NCI-H128 (cell line): ENCODE results near the gene SIGLEC14.
"Not testable (repeated sequence)": the region's sequence is repeated elsewhere in the genome, so short reads cannot be mapped to it uniquely, and the experiment has no call there.

Experiments
- DNase-seq: peaks from one replicate; lab custom pipeline; 2025; ENCODE audit not compliant: unreplicated experiment; lab: John Stamatoyannopoulos, UW

The SIGLEC14 gene

GRCh38 chr19:51675911-51676565 is 29.4 kb upstream of the SIGLEC14 start:
- not testable (repeated sequence) for DNase-seq

DNA sequence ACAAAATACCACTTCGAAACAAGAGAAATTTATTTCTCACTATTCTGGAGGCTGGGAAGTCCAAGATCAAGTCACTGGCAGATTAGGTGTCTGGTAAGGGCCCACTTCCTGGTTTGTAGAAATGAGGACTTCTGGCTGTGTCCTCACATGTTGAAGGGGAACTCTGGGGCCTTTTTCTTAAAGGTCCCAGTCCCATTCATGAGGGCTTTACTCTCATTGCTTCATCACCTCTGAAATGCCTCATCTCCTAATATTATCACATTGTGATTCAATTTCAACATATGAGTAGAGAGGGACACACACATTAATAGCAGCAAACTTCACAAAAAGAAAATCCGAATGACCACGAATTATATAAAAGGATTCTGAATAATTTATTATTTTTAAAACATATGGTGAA is 21.6 kb upstream of the SIGLEC14 start:
- no peak for DNase-seq

DNA sequence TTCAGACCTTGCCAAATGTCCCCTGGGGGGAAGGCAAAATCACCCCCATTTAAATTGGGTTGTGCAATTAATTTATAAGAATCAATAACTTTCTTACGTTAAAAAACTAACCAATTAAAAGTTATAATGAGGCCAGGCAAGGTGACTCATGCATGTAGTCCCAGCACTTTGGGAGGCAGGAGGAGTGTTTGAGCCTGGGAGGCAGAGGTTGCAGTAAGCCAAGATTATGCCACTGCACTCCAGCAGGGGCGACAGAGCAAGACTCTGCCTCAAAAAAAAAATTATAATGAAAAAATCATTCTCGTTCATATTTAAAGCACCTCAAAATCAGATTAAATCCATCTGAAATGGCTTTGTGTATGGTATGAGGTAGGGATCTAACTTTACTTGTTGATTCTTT is 18.4 kb upstream of the SIGLEC14 start:
- DNase-seq: no peak

DNA sequence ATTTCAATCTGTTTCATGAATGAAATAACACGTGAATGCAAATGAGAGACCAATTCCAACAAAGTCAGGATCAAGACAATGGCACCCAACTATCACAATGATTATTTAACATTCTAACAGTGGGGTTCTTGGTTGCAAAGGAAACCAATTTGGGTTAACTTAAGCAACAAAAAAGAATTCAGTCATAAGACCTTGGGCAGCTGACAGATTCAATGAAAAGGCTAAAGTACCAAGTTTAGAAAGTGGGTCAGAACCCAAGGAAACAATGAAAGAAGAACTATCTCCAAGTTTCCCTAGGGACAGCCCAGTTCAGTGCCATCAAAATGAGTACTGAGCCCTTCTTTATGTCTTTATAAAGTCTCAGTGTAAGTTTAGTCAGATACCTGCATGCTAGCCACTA is 17.5 kb upstream of the SIGLEC14 start:
- DNase-seq: no peak

DNA sequence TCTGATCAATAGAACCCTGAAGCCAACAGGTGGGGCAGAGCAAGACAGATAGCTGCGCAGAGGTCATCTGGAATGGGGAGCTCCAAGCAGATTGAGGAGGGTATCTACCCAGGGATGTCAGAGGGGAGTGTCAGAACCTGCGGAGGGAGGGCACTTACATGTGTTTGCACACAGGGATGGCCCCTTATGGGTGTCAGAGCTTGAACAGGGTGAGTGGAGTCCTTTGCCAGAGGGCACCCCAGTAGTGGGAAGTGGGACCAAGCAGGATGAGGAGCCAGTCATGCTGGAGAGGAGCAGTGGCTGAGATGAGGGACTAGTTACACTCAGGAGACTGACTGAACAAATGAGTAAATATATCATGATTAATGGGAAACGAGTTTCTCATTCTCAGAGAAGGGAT is 17.0 kb upstream of the SIGLEC14 start:
- no peak for DNase-seq

DNA sequence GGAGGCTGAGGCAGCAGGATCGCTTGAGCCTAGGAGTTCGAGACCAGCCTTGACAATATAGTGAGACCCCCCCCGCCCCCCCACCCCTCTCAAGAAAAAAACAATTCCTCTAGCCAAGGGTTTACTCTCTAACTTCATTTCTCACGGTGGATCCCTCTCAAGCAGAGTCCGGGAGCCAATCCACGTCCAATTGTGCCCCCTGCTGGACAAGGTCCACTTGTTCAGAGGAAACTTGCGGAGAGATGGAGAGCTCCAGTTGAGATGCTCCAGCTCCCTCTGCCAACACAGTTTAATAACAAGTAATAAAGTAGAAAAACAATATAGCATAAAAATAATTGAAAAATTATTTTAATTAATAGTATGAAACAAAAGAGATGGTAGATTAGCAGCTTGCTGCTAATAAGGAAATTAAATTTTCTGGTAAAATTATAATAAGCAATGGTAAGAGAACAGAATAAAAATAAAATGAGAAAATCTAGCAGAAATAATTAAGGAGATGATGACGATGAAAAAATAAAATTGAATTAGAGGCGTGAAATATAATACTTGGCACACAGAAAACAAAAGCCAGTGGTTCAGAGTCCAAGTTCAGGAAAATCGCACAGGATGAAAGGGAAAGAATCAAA is 14.5 kb upstream of the SIGLEC14 start:
- peak; percentile 71 for DNase-seq

DNA sequence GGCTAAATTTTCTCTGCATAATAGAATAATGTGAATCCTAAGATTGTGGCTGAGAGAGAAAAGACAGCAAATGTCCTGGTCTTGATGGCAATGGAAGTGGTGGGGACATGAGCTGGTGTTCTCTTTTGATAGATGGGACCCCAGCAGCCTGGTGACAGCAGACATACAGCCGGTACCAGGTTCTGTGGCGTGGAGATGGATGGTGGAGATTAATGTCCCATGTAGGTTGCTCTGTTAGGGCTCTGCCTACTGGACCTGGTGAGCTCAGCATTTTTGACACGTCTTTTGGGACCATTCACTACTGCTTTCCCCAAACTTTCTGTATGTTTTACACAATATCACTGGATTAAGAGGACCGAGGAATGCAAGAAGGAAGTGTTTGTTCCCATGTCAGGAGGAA is 8.2 kb upstream of the SIGLEC14 start:
- no peak for DNase-seq

DNA sequence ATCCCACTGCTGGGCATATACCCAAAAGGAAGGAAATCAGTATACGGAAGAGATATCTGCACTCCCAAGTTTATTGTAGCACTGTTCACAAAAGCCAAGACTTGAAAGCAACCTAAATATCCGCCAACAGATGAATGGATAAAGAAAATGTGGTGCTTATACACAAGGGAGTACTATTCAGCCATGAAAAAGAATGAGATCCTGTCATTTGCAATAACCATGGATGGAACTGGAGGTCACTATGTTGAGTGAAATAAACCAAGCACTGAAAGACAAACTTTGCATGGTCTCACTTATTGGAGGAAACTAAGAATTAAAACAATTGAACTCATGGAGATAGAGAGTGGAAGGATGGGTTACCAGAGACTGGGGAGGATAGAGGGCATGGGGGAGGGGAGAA is 6.5 kb upstream of the SIGLEC14 start:
- no peak for DNase-seq

DNA sequence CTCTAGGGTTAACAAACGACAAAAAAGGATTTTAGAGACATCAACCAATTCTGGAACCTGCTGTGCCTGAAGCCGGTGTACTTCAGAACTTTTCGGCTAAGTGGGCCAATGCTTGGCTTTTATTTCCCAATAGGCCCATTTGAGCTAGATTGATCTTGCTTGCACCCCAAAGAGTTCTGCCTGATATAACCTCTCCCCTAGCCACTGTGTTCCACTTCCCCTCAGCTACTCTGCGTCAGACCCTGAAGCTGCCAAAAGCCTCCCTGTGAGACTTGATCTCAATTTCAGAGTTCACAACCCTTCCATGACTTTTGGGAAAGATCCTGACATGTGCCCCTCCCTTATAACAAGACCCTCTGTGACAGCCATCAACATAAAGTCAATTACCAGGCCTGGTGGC is 5.6 kb upstream of the SIGLEC14 start:
- no peak for DNase-seq

DNA sequence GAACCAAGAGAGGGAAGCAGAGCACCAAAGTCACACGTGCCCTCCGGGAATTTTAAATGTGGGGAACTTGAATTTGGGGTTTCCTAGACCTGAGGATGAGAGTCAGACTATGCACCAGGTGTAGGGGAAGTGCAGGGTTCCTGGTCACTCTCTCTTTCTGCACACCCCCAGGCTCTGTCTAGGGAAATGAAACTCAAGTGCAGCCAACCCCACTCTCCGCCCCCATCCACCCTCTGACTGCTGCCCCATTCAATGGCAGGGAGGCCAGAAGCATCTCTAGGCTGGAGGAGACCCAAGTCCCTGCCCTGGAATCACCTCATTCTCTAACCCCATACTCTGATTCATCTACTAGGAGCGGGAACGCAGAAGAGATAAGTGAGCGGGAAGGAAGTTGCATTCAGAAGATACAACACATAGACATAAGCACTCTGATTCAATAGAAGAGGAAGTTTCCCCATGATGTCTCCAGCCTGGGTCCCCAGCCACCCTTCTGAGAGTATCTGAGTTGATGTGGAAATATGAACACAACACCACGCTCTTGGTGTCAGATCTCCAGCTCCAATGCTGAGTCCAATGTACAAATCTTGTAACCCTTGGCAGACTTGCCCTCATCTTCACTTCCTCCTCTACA is 4.7 kb upstream of the SIGLEC14 start:
- no peak for DNase-seq

DNA sequence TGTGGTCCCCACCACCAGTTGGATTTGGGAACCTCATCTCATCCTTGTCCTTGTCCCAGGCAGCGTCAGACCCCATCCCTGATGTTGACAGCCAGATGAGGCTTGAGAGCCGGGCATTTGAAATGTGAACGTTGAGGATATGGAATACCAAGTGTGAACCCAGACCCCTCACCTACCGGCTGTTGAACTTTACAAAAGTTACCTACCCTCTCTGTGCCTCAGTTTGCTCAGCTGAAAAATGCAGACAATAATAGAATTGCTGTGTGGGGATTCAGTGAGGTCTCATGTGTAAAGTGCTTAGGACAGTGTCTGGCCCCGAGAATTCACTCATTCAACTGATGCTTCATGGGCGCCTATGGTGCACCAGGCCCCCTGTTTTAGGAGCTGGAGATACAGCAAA is 693 bp upstream of the SIGLEC14 start:
- DNase-seq: no peak

DNA sequence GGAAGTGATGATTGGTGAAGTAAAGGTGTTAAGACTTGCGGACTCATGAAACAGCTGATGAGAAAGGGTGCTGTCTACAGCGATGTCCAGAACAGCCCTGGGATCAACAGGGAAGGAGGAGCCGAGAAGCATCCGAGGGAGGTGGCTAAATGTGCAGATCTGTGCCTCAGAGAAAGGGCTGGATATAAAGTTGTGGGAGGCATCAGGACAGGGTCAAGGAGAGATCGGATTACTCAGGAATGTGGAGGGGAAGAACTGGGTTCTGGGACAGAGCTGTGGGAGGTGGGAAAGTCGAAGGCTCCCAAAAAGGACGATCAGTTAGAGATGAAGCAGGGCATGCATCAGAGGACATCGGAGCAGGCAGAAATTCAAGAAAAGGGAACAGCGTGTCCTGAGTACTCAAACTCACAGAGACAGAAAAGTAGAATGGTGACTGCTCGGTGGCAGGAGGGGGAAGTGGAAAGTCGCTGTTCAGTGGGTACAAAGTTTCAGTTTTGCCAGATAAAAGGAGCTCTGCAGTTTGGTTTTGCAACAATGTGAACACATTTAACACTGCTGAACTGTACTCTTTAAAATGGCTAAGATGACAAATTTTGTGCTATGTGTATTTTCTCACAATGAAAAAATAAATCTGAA is 1.9 kb downstream of the SIGLEC14 start:
- no peak for DNase-seq

DNA sequence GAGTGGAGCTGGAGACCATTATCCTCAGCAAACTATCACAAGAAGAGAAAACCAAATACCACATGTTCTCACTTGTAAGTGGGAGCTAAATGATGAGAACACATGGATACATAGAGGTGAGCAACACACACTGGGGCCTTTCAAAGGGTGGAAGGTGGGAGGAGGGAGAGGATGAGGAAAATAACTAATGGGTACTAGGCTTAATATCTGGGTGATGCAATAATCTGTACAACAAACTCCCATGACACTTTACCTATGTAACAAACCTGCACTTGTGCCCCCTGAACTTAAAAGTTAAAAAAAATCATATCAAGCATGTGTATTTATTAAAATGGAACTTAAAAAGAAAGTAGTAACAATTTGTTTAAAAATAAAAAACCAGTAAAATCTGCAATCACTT is 5.0 kb downstream of the SIGLEC14 start:
- no peak for DNase-seq

DNA sequence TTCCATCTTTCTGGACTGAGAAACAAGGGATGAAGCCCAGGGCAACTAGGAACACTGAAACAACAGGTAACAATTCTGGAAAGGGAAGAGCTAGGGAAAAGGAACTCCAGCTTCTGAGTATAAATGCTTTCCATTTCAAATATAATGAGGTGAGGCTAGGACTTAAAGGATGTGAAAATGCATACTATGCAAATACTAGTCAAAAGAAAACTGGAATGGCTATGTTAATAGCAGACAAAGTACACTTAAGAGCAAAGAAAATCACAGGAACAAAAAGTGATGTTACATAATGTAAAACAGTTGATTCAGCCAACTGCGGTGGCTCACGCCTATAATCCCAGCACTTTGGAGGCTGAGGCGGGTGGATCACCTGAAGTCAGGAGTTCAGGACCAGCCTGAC is 6.2 kb downstream of the SIGLEC14 start:
- DNase-seq: no peak

- DNase-seq: no peak
Measured at GRCh38 chr19:51639916-51640315, 6.7 kb downstream of the SIGLEC14 start.

DNA sequence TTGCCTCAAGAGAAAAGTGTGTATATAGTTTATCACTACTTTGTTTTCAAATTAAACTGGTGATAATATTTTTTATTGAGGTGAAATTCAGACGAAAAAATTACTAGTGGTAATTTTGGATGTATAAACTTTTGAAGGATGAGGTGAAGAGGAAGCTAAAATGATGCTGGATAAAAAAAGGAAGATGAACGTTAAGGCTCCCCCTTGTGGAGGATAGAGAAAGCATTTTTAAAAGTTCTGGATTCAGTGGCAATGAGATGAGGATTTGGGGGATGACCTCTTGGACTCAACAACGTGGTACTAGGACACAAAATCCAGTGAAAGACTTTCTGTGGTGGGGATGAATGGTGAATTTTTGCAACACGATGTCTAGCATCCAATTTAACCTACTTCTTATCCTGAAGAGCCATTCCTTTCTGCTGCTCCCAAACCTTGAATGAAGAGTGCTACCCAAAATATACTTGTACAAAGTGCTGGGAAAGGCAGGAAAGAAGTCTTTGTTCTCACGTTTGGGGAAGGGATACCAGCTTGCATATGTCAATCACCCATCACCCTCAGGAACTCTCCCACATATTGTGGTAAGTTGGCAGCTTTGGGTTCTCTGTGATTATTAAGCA is 9.2 kb downstream of the SIGLEC14 start:
- DNase-seq: no peak

GRCh38 chr19:51632126-51632525 is 14.5 kb downstream of the SIGLEC14 start:
- DNase-seq: no peak

- DNase-seq: not testable (repeated sequence)
Measured at GRCh38 chr19:51630315-51630714, 16.3 kb downstream of the SIGLEC14 start, which contains the start of gene SIGLEC5. Gene SIGLEC5, minus strand, starts transcription at chr19:51630401. Its CDS starts 66 bp downstream, at chr19:51630335.

DNA sequence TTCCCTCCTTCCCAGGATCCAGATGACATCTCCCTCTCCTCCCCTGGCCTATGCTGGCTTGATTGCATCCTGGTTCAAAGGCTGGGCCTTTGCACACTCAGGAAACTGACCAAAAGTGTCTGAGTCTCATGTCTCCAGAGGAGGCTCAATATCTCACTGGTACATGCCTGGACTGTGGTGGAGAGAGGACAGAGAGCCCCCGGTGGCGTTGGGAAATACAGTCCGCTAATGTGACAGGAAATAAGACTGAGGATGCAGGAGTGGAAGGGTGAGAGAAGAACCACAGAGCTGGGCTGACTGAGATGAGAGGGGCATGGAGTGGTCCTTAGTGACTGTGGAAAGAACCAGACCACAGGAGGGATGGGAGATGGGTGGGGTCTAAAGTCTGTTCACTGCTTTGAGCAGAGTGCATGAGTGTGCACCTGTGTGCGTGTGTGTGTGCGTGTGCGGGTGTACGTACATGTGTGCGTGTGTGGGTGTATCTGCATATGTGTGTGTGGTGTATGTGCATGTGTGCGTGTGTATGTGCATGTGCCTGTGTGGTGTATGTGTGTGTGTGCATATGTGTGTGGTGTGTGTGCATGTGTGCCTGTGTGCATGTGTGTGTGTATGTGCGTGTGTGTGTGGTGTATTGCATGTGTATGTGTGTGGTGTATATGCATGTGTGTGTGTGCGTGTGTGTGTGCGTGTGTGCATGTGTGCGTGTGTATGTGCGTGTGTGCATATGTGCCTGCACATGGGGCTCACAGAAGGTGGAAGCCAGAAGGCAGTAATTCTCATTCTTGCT is 18.3 kb downstream of the SIGLEC14 start:
- DNase-seq: no peak

- no peak for DNase-seq
Measured at GRCh38 chr19:51627491-51628138, 19.0 kb downstream of the SIGLEC14 start.
